NCI-H1436 treated with DMSO at 0.1 percent for 48 hours (cell line): ENCODE data around the gene ATCAY.
A peak's percentile ranks its signal among the peaks of the same experiment; 100 is the strongest.

Experiments used
- DNase-seq: peaks from one replicate; lab custom pipeline; 2025; lab: John Stamatoyannopoulos, UW

Gene ATCAY

GRCh38 chr19:3880471-3881271 is at the start of gene ATCAY:
ATCAY (plus strand) TSS chr19:3880685; CDS start chr19:3885768, 5,083 bp downstream.
- peak; percentile 62 for DNase-seq

GRCh38 chr19:3831601-3832000 is 48.9 kb upstream of the ATCAY start:
- DNase-seq = no peak

- DNase-seq = no peak
Measured at GRCh38 chr19:3832001-3832400, 48.5 kb upstream of the ATCAY start.

- no peak for DNase-seq
Measured at GRCh38 chr19:3833578-3834348, 46.7 kb upstream of the ATCAY start.

GRCh38 chr19:3834349-3835054 is 46.0 kb upstream of the ATCAY start:
- no peak for DNase-seq

- no peak for DNase-seq
Measured at GRCh38 chr19:3835055-3835435, 45.4 kb upstream of the ATCAY start.

GRCh38 chr19:3836887-3837286 is 43.6 kb upstream of the ATCAY start:
- no peak for DNase-seq

- DNase-seq = no peak
Measured at GRCh38 chr19:3837332-3837731, 43.2 kb upstream of the ATCAY start.

- DNase-seq = no peak
Measured at GRCh38 chr19:3837922-3838321, 42.6 kb upstream of the ATCAY start.

GRCh38 chr19:3838661-3839060 is 41.8 kb upstream of the ATCAY start:
- DNase-seq = no peak

- DNase-seq = no peak
Measured at GRCh38 chr19:3839941-3840340, 40.5 kb upstream of the ATCAY start.

- no peak for DNase-seq
Measured at GRCh38 chr19:3840804-3841203, 39.7 kb upstream of the ATCAY start.

- no peak for DNase-seq
Measured at GRCh38 chr19:3842948-3843347, 37.5 kb upstream of the ATCAY start.

- no peak for DNase-seq
Measured at GRCh38 chr19:3844596-3844995, 35.9 kb upstream of the ATCAY start.

GRCh38 chr19:3849092-3849491 is 31.4 kb upstream of the ATCAY start:
- DNase-seq = peak; percentile 9

- DNase-seq = no peak
Measured at GRCh38 chr19:3849787-3850186, 30.7 kb upstream of the ATCAY start.

GRCh38 chr19:3850320-3850972 is 30.0 kb upstream of the ATCAY start:
- DNase-seq = no peak

GRCh38 chr19:3851254-3852176 is 29.0 kb upstream of the ATCAY start:
- no peak for DNase-seq

GRCh38 chr19:3852177-3852511 is 28.3 kb upstream of the ATCAY start:
- DNase-seq = no peak

- DNase-seq = no peak
Measured at GRCh38 chr19:3852614-3853254, 27.8 kb upstream of the ATCAY start.

GRCh38 chr19:3855320-3855719 is 25.2 kb upstream of the ATCAY start:
- no peak for DNase-seq
